Measurements from ENCODE around the gene MAD1L1.

Gene MAD1L1

DNA sequence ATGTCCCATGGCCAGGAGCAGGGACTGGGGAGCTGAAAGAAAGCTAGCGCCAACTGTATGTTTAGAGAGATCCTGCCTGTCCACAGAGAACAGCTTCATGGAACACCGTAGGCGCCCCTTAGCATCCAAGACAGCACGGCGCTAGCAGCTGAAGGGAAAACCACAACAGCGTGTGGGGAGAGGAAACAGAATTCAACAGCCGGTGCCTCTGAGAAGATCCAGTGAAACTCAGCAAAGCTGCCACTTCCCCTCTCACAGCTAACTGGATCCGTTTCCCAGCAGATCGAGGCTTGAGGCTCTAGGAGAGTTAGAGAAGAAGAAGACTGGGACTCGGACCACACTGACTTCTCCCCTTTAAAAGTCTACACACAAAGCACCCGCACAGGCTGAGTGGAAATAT lies 145.0 kb downstream of the MAD1L1 start:
- peak; percentile 42 for DNase-seq (ENCODE audit: low read depth, low spot score)
- H3K4me3 ChIP-seq (ENCODE audit: low read length) = no peak overlapping the region

DNA sequence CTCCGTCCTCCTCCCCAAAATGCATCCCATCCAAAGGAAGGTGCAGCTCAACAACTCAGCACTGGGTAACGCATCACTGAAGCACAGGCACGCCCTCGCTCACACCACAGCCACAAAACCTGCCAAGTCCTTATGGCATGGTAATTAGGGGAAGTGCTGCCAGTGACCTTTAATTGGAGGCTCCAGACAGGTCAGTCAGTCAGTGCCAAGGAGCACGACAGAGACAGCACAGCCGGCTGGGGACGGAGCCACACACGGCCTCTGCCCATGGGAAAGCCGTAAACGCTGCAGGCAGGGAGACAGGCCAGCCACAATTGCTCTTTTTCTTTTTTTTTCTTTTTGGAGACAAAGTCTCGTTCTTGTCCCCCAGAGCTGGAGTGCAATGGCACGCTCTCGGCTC lies 146.5 kb downstream of the MAD1L1 start:
- DNase-seq (ENCODE audit: low read depth, low spot score) = no peak
- H3K4me3 ChIP-seq (ENCODE audit: low read length) = no peak overlapping the region

DNA sequence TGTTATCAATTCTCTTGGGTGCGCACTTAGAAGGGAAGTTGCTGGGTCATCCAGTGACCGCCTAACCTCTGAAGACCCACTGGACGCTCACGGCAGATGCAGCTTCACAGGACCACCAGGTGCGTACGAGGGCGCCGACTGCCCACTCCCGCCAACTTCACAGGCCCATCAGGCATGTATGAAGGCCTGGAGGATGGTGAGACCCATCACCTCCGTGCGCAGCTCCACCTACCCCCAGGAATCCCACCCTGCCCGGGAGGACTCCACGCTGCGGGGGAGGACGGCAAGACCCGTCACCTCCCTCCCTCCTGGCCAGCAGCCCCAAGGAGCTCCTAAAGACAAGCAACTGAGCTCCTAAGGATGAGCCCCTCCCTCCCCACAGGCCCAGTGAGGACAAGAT lies 146.9 kb downstream of the MAD1L1 start:
- no peak for DNase-seq (ENCODE audit: low read depth, low spot score)
- no peak overlapping the region for H3K4me3 ChIP-seq (ENCODE audit: low read length)

DNA sequence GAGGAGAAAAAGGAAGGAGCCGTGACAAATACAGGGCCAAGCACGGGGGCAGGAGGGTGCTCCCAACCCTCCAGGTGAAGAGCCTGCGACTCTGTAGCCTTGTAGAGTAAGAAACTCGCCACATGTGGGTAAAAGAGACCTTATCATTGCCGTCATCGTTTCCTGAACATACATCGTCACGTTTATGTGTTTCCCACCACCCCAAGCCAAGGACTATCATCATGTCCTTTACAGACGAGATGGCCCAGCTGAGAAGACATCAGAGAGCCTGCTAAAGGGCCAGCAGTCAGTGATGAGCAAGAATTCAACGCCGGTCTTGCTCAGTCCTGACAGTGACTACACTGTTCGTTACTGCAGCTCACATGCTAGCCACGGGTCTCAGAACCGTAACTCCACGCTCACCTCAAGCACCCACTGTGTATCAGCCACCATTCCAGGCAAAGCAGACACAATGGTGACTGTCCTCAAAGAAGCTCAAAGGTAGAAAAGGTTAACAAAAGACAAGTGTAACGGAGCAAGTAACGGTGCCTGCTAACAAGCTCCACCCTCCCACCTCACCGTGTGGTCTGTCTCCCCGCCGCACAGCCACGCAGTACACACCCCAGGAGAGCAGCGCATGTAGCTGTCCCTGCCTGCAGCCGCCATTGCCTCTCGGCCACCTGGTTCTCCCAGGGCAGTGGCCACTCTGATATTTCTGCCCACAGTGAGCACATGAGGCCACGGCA lies 147.8 kb downstream of the MAD1L1 start:
- no peak overlapping the region for H3K4me3 ChIP-seq (ENCODE audit: low read length)
- DNase-seq (ENCODE audit: low read depth, low spot score) = peak; percentile 20

DNA sequence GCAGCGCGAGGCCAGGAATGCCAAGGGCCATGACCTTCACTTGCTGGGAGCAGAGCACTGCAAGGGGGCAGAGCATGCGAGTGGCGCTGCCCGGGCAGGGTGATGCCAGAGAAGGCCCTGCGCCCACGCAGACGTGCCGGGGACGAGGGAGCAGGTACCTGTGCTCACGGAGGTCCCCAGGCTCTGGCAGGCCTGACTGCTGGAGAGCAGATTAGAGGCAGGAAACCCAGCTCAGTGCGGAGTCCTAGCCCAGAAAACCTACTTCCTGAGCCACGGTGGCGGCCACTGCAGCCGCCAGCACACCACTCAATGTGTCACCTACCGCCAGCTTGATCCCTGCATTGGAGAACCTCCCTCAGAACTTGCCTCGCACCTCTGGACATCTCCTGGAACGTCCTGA lies 148.4 kb downstream of the MAD1L1 start:
- DNase-seq (ENCODE audit: low read depth, low spot score) = no peak
- H3K4me3 ChIP-seq (ENCODE audit: low read length) = no peak overlapping the region

DNA sequence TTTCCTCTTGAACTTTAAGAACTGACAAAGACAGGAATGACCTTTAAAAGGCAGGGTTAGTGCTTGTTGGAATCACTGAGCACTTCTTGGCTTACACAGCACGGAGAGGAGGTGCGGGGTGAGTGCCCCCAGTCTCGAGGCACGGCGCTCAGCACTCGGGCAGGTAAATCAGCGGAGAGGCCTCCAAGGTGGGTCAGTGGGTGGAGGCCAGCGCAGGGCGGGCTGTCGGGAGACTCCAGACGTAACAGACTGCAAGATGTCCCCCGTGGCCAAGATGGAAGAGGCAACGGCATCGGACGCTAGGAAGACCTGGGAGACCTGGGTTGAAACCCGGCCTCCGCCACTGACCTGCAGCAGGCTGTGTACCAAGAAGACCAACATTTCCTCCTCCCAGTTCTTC lies 149.4 kb downstream of the MAD1L1 start:
- H3K4me3 ChIP-seq (ENCODE audit: low read length) = no peak overlapping the region
- DNase-seq (ENCODE audit: low read depth, low spot score) = no peak

DNA sequence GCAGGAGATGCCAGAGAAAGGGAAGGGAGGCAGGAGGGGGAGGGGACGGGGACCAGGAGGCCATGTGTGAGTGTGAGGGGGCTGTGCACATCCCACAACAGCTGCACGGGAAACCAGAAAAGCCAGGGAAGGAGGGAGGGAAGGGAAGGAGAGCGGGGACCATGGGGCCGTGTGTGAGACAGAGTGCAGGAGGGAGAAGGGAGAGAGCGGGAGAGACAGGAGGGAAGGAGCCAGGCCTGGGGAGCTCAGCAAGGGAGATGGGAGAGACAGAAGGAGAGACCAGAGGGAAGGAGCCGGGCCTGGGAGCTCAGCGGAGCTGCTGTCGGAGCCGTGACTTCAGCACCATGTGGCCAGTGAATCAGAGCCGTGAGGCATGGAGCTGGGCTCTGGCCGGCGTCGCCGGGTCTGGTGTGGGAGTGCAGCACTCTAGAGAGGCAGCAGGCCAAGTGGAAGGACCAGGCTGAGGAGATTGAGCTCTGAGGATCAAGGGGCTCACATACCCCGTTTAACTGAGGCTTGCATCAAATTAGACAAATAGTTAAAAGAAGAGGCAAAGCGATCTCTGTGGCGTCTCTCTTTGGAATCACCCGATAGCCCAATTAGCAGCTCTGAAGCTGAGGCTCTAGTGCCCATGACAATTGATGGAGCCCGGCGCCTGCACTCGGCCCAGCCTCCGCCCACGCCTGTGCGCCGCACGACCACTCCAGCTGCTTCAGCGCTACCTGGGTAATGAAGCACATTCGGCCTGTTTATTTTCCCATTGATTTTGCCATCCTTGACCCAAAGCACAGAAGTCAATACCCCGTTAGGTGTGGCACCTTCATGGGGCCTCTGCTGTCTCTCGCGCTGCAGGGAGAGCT lies 150.4 kb downstream of the MAD1L1 start:
- H3K4me3 ChIP-seq (ENCODE audit: low read length) = no peak overlapping the region
- DNase-seq (ENCODE audit: low read depth, low spot score) = no peak

DNA sequence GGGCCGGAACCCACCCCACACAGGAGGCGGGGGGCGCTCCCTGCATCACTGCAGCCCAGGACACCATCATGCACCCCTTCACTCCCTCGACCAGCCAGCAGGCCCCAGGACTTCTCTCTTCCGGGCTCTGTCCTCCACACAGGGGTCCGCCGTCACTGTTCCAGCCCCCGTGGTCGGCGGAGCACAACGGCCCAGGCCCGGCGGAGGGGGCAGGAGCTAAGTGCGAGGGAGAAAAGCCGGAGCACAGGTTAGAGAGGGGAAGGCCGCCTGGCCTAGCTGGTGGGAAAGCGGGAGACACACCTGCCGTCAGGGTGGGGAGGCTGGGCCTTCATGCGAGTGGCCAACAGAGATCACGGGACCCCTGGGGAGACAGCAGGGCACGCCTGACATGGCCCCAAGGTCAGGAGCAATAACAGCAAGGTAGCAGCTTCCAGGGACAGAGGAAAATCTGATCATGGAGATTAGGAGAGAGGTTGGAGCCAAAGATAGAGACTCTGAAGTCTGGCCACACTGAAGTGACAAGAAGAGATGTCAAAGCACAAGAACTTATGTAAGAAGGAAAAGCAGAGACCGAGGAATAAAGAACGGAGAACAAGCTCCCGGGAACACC lies 151.1 kb downstream of the MAD1L1 start:
- no peak for DNase-seq (ENCODE audit: low read depth, low spot score)
- no peak overlapping the region for H3K4me3 ChIP-seq (ENCODE audit: low read length)

DNA sequence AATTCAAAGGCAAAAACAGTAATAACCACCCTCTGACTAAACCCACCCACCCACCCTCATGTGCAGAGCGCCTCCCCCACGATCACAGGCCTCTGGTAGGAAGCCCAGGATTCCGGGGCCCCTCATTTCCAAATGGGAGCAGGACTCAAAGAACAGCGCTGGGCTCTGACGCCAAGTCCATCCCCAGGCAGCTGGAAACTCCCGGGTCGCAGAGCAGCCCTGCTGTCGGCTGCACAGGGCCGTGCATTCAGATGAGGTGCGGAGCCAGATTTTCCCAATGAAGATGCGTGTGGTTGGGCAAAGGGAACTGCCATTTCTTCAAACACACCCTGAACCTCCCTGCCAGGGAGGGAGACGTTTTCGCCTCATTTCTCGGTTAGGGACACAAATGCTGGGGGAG lies 152.3 kb downstream of the MAD1L1 start:
- H3K4me3 ChIP-seq (ENCODE audit: low read length) = no peak overlapping the region
- no peak for DNase-seq (ENCODE audit: low read depth, low spot score)

DNA sequence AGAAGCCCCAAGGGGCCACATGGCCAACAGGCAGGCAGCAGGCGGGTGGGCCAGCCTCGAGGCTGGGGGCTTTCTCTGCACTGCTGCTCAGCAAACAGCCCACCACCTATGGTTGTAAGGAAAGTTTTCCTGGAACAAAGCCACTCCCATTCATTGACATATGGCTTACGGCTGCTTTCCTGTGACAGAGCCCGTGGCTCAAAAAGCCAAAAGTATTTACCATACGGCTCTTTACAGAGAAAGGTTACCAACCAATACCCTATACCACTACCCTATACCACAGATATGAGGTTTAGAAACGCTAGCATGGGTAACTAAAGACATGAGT lies 152.7 kb downstream of the MAD1L1 start:
- no peak for DNase-seq (ENCODE audit: low read depth, low spot score)
- H3K4me3 ChIP-seq (ENCODE audit: low read length) = no peak overlapping the region

DNA sequence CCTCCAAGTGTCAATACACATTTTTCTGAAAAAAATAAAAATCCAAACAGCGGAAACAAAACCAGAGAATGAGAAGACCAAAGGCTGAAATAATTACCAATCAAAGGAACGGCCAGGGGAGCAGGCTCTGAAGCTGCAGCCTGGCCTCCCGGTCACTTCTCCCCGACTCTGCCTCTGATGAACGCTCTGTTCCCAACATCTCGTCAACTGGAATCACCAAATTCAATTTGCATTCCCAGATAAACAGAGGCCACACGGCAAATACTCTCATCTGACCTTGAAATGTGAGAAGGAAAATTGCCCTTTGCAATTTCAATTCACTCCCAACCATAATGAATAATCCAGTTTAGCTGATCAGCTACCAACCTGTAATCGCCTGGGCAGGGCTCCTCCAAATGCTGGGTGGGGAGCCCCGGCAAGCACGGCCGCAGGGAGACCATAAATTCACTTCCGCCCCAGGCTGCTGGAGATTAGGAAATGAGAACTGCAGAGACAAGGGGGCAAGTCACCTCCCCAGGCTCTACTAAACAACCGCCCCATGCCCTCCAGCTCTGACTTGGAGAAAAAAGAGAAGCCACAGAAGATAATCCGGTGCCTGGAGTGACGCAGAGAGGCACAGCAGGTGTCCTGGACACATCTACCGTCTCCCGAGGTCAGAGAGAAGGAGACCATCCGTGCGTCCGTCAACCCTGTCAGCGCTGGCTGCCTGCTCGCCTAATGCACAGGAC lies 153.2 kb downstream of the MAD1L1 start:
- no peak overlapping the region for H3K4me3 ChIP-seq (ENCODE audit: low read length)
- DNase-seq (ENCODE audit: low read depth, low spot score) = no peak

DNA sequence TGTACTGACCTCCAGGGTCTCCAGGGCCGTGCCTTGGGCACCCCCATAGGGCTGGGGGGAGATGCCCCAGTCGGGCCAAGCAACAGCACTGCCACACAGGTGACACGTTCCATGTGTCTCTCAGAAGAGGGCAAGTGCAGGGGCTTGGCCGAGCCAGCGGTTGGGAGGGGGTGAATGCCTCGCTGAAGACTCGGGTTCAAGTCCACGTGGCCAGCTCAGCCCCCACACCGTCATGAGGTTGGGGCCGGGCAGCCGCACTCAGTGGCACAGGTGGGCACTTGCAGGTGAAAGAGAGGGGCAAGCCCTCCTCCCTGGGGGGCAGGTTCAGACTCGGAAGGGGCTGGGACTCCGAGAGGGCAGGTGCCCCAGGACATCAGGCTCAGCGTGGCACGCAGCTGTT lies 153.8 kb downstream of the MAD1L1 start:
- H3K4me3 ChIP-seq (ENCODE audit: low read length) = no peak overlapping the region
- no peak for DNase-seq (ENCODE audit: low read depth, low spot score)

DNA sequence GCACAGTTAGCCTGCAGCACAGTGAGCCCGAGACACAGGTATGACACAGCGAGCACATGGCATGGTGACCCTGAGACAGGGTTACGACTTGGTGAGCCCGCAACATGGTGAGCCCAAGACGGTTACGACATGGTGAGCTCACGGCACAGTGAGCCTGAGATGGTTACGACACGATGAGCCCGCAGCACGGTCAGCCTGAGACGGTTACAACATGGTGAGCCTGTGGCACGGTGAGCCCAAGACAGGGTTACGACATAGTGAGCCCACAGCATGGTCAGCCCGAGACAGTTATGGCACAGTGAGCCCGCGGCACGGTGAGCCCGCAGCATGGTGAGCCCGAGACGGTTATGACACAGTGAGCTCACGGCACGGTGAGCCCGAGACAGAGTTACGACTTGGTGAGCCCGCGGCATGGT lies 156.1 kb downstream of the MAD1L1 start:
- DNase-seq (ENCODE audit: low read depth, low spot score) = no peak
- H3K4me3 ChIP-seq (ENCODE audit: low read length) = no peak overlapping the region

DNA sequence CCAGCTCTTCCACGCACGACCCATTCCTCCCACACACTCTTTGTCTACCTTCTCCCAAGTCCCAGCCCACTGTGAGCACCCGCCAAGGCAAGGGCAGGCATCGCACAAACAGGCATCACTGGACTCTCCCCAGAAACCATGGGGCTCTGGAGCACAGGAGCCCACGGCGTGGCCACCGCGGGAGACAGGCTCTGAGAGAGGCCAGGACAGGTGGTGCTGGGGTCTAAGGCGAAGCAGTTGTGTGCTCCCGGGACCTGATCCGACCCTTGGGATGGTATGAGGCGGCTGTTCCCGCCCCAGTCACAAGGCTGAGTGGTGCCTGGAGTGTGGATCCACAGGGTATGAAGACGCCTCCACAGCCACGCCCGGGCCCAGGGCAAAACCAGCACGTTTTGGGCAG lies 156.9 kb downstream of the MAD1L1 start:
- no peak for DNase-seq (ENCODE audit: low read depth, low spot score)
- no peak overlapping the region for H3K4me3 ChIP-seq (ENCODE audit: low read length)

DNA sequence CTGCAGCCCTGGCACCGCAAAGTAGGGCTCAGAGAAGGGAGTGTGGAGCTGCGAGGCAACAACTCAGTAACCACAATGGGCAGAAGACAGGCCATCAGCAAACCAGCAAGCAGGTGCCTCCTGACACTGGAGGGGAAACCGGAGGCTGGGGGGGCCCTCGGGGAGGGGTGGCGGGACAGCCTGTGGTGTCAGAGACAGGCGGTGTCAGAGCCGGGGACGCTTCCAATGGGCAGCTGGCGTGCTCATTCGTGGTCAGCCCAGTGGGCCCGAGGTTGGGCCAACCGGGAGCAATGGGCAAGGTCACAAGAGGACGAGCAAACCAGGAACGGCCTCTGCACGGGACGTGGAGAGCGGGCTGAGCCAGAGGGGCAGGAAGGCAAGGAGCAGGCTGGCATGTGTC lies 158.1 kb downstream of the MAD1L1 start:
- H3K4me3 ChIP-seq (ENCODE audit: low read length) = no peak overlapping the region
- no peak for DNase-seq (ENCODE audit: low read depth, low spot score)

DNA sequence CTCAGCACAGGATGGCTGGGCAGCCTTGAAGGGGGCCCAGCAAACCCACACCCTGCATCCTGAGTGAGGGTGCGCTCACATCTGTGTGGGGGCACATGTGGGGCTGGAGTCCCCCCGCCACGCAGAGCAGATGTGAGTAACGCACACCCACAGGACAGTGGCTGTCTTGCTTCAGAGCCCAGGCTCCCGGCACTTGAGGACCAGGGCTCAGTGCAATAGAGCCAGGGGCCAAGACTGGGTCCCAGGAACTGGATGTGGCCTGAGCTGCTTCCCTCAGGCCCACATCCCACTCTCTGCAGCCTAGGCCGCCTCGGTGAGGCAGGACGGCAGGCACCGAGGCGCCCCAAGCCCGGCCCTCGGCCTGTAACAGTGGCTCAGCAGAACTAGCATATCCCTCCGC lies 159.9 kb downstream of the MAD1L1 start:
- H3K4me3 ChIP-seq (ENCODE audit: low read length) = no peak overlapping the region
- no peak for DNase-seq (ENCODE audit: low read depth, low spot score)

DNA sequence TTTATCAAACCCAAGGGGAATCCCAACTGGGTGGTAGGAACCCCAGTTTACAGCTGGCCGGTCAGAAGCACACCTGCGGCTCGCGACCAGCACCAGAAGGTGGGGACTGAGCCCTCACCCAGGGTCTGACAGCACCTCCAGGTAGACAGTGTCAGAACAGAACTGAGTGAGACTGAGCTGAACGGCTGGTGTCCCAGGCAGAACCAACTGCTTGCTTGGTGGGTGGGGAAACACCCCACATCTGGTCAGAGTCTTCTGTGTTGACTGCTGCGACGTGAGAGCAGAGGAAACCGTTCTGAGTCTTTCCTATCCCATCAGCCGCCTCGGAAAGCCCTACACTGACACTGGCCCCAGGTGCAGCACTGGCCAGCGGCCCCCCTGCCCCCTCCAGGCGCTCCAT lies 160.7 kb downstream of the MAD1L1 start:
- H3K4me3 ChIP-seq (ENCODE audit: low read length) = no peak overlapping the region
- DNase-seq (ENCODE audit: low read depth, low spot score) = no peak

DNA sequence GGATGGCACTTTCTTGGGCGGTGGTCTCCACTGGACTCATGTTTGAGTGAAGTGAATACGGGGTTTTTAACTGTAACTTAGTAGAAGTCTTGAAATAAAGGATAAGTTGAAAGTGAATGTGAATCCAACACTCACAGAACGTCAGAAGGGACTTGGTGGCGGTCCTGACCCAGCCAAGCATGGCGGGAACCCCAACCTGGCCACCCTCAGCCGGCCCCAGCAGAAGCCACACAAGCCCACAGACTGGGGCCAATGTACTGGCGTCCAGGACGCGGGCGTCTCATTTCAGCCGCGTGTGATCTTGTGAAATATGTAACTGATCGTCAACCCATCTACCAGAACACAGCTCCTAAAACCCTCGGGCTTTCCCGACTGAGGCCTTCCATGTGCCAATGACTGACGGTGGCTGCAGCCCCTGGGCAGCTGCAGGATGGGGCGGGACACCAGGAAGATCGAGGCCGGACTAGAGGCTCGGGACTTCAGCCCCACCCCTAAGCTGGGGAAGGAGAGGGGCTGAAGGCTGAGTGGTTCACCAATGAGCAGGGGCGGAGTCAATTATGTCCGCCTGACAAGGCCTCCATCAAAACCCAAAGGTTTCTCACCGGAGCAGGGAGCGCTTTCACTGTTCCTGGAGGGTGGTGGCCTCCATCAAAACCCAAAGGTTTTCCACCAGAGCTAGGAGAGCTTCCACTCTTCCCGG lies 161.5 kb downstream of the MAD1L1 start:
- no peak overlapping the region for H3K4me3 ChIP-seq (ENCODE audit: low read length)
- no peak for DNase-seq (ENCODE audit: low read depth, low spot score)

DNA sequence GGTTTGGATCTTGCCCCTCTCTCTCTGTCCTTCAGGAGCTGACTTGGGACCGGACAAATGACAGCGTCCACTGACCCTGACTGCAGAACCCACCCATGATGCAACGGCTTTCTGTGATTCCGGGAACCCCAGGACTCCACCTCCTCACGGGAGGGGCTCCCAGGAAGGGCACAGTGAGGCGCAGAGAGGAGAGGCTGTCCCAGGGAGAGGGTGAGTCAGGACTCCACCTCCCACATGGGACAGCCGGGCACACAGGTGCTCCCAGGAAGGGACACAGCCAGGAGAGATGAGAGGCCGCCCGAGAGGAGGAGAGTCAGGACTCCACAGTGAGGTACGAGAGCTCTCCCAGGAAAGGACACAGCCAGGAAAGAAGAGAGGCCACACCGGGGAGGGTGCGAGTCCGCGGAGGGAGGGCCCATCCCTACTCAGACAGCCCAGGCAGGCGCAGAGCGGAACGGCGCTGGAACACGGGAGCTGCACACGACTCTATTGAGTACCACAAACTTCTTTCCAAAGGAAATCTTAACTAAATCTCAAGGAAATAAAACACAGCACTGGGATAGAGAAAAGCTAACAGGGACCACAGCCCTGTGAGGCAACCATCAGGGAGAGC lies 162.5 kb downstream of the MAD1L1 start:
- no peak for DNase-seq (ENCODE audit: low read depth, low spot score)
- no peak overlapping the region for H3K4me3 ChIP-seq (ENCODE audit: low read length)
